Right lobe of liver (tissue), 4 donors: ENCODE measurements around the gene LSM6.

Source experiments
- POLR2A ChIP-seq: fragments of 450-650 bp; IDR thresholded peaks from one replicate; pipeline ENCODE4 v1.6.1; 2017; ENCODE audit warnings: antibody characterized with exemption, mild to moderate bottlenecking
- TF ChIP-seq, protein P1 (sequence below), 4 donors: fragments of 200-600 bp in 3 of 4; fragments of 450-650 bp in 1 of 4; IDR thresholded peaks; one replicate each; pipeline versions ENCODE4 v1.5.1 to v1.8.0; 2016 to 2022; ENCODE audit warnings: antibody characterized with exemption in 4 of 4, mild to moderate bottlenecking in 2 of 4
- donor health status: DM: no; HTN: no; CAD: no.
- donor health status: DM: no; HTN: no; CAD: no.
- donor health status: DM: no; HTN: yes; CAD: no.

DNA sequence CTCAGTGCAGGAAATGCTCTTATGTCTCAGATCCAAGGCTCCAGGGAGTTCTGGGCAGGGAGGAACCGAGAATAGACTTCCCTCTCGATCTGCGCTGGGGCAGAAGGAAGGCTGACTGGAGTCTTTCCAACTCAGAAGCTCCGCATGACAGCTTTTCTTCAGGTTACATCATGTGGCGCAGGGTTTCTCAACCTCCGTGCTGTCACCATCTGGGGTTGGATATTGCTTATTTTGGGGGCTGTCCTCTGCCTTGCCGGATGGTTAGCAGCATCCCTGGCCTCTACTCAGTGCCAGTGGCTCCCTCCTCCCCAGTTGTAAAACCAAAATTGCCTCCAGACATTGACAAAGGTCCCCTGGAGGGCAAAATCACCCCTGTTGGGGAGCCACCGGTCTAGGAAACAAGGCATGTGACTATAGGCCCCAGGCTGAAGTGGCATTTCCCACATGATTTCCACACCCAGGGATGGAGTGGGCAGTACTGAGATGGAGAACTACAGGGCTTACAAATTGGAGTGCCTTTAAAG is 60.2 kb downstream of the LSM6 start:
- TF ChIP-seq, protein P1, sequence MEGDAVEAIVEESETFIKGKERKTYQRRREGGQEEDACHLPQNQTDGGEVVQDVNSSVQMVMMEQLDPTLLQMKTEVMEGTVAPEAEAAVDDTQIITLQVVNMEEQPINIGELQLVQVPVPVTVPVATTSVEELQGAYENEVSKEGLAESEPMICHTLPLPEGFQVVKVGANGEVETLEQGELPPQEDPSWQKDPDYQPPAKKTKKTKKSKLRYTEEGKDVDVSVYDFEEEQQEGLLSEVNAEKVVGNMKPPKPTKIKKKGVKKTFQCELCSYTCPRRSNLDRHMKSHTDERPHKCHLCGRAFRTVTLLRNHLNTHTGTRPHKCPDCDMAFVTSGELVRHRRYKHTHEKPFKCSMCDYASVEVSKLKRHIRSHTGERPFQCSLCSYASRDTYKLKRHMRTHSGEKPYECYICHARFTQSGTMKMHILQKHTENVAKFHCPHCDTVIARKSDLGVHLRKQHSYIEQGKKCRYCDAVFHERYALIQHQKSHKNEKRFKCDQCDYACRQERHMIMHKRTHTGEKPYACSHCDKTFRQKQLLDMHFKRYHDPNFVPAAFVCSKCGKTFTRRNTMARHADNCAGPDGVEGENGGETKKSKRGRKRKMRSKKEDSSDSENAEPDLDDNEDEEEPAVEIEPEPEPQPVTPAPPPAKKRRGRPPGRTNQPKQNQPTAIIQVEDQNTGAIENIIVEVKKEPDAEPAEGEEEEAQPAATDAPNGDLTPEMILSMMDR (IDR thresholded peaks at IDR 0.05), result no peak
- TF ChIP-seq POLR2A, result no peak
